CD4-positive, alpha-beta T cell (primary cell): ENCODE measurements around the gene ODC1. TPM values are rescaled to one million over a fixed set of nuclear protein-coding genes. Genes with fewer than 3 reads are reported as not detected.

ENCODE experiments used
- ATAC-seq: fragments of 200-7000 bp; cut with Tn5 transposase; one replicate; pipeline ENCODE4 v1.10.0; 2022; ENCODE audit warnings: mild to moderate bottlenecking; ENCODE audit not compliant: poor library complexity
- CTCF ChIA-PET: fragments of 350-600 bp; sonication (Branson Sonifier 250); formaldehyde crosslinking; loops from one replicate; lab custom pipeline; 2021; ENCODE audit warnings: antibody characterized with exemption, inconsistent platforms; lab: Charles Lee
- POLR2A ChIA-PET: fragments of 350-600 bp; sonication (Branson Sonifier 250); formaldehyde crosslinking; loops from one replicate; lab custom pipeline; 2021; ENCODE audit warnings: antibody characterized with exemption, inconsistent platforms; lab: Charles Lee
- DNase-seq, 14 experiments: peaks; one replicate each; pipeline ENCODE4 v3.0.0-alpha.2; 2013 to 2020; ENCODE audit warnings: mixed read lengths in 2 of 14
- H3K27ac ChIP-seq, 2 donors: one replicate each; pipeline versions ENCODE4 v1.5.1 to v1.7.0; 2013; ENCODE audit warnings: low read length in 2 of 2, low read depth in 1 of 2, mild to moderate bottlenecking in 1 of 2
- H3K27me3 ChIP-seq, 2 experiments: 1 replicate in 1 of 2; 2 replicates in 1 of 2; pipeline versions ENCODE4 v1.6.1 to v1.7.0; 2013; ENCODE audit warnings: low read length in 2 of 2, control low read depth in 1 of 2, mild to moderate bottlenecking in 1 of 2, moderate library complexity in 1 of 2; ENCODE audit not compliant: insufficient read depth in 2 of 2, control insufficient read depth in 1 of 2
- H3K36me3 ChIP-seq: one replicate; pipeline ENCODE4 v1.6.1; 2013; ENCODE audit warnings: low read length, control low read depth; ENCODE audit not compliant: insufficient read depth
- H3K4me1 ChIP-seq: one replicate; pipeline ENCODE4 v1.6.1; 2013; ENCODE audit warnings: low read length, control low read depth; ENCODE audit not compliant: insufficient read depth
- H3K4me3 ChIP-seq: one replicate; pipeline ENCODE4 v1.5.1; 2013; ENCODE audit warnings: mild to moderate bottlenecking, low read length, moderate library complexity
- H3K9me3 ChIP-seq, 2 experiments: 1 replicate in 1 of 2; 2 replicates in 1 of 2; pipeline versions ENCODE4 v1.6.1 to v1.7.0; 2013; ENCODE audit warnings: low read length in 2 of 2, mild to moderate bottlenecking in 2 of 2, control low read depth in 1 of 2, moderate library complexity in 1 of 2; ENCODE audit not compliant: control insufficient read depth in 1 of 2, insufficient read depth in 1 of 2
- H3K27ac Mint-ChIP-seq: one replicate; pipeline ENCODE4 v1.8.0; 2020; ENCODE audit warnings: mixed read lengths
- H3K27me3 Mint-ChIP-seq: one replicate; pipeline ENCODE4 v1.8.0; 2021; ENCODE audit warnings: mixed read lengths
- H3K36me3 Mint-ChIP-seq: one replicate; pipeline ENCODE4 v1.8.0; 2021; ENCODE audit warnings: low read depth, mixed read lengths
- H3K4me1 Mint-ChIP-seq: one replicate; pipeline ENCODE4 v1.8.0; 2021; ENCODE audit warnings: low read depth, mixed read lengths
- H3K4me3 Mint-ChIP-seq: one replicate; pipeline ENCODE4 v1.8.0; 2020; ENCODE audit warnings: mild to moderate bottlenecking, mixed read lengths
- H3K9me3 Mint-ChIP-seq: one replicate; pipeline ENCODE4 v1.8.0; 2020; ENCODE audit warnings: mixed read lengths
- CTCF ChIP-seq: fragments of 200-600 bp; IDR thresholded peaks from one replicate; pipeline ENCODE4 v1.8.0; 2022; ENCODE audit warnings: antibody characterized with exemption, mild to moderate bottlenecking
- intact Hi-C, 2 experiments: fragments of 100-400 bp; cut with DNase I in 1 of 2; cut with micrococcal nuclease in 1 of 2; formaldehyde crosslinking; loops; one replicate each; pipeline versions ENCODE4 v1.15.1 to v1.9.0; 2023 to 2025; cut with DNase I, micrococcal nuclease
- total RNA-seq, 174 experiments: library from RNA in 2 of 174; stranded (reverse) in 2 of 174; gene quantifications; one replicate each; pipeline ENCODE4 v1.2.3 and lab custom pipeline; 2021 to 2026

The ODC1 gene
- total RNA-seq, 2 experiments from 2014 or later = 162 to 164 TPM

GRCh38 chr2:10471955-10472354, 23.8 kb upstream of the ODC1 start:
- Mint-ChIP-seq H3K36me3 (no peaks in the 10 kb centered on the region), H3K4me1 (peaks cover 2% of the 10 kb centered on the region), H3K4me3 (no peak overlapping the region), H3K27me3 (no peaks in the 10 kb centered on the region), H3K9me3 (no peaks in the 10 kb centered on the region), H3K27ac (no peak overlapping the region)
- no peak overlapping the region for H3K4me3 ChIP-seq
- POLR2A ChIA-PET = no interaction called here
- H3K36me3 ChIP-seq = no peaks in the 10 kb centered on the region
- no peaks in the 10 kb centered on the region for H3K27me3 ChIP-seq
- no peak for TF ChIP-seq CTCF
- no peaks in the 10 kb centered on the region for H3K9me3 ChIP-seq
- DNase-seq (no peak), ATAC-seq (no peak)
- intact Hi-C loops = no loop called here
- CTCF ChIA-PET = no interaction called here
- no peak overlapping the region for H3K27ac ChIP-seq
- H3K4me1 ChIP-seq = no peaks in the 10 kb centered on the region

- ChIA-PET CTCF (no interaction called here), POLR2A (no interaction called here)
- no peak for ATAC-seq
- no peaks in the 10 kb centered on the region for H3K4me1 Mint-ChIP-seq
- TF ChIP-seq CTCF = no peak
- no peak overlapping the region for H3K4me3 Mint-ChIP-seq
- Histone ChIP-seq H3K4me1 (no peaks in the 10 kb centered on the region), H3K27ac (no peak overlapping the region), H3K9me3 (no peaks in the 10 kb centered on the region), H3K4me3 (no peak overlapping the region), H3K36me3 (no peaks in the 10 kb centered on the region), H3K27me3 (no peaks in the 10 kb centered on the region)
- no peaks in the 10 kb centered on the region for H3K9me3 Mint-ChIP-seq
- H3K36me3 Mint-ChIP-seq = no peaks in the 10 kb centered on the region
- no peak overlapping the region for H3K27ac Mint-ChIP-seq
- intact Hi-C loops = no loop called here
- H3K27me3 Mint-ChIP-seq = no peaks in the 10 kb centered on the region
- DNase-seq = no peak
These were observed 23.0 kb upstream of the ODC1 start for GRCh38 chr2:10471046-10471571.

GRCh38 chr2:10469955-10470608, 22.0 kb upstream of the ODC1 start:
- Histone ChIP-seq H3K9me3 (no peaks in the 10 kb centered on the region), H3K4me3 (no peak overlapping the region), H3K27ac (no peak overlapping the region), H3K36me3 (no peaks in the 10 kb centered on the region), H3K4me1 (no peaks in the 10 kb centered on the region), H3K27me3 (no peaks in the 10 kb centered on the region)
- Mint-ChIP-seq H3K4me1 (no peaks in the 10 kb centered on the region), H3K27me3 (no peaks in the 10 kb centered on the region), H3K9me3 (no peaks in the 10 kb centered on the region), H3K27ac (no peak overlapping the region), H3K36me3 (no peaks in the 10 kb centered on the region), H3K4me3 (no peak overlapping the region)
- CTCF ChIA-PET = no interaction called here
- ATAC-seq (no peak), DNase-seq (no peak)
- TF ChIP-seq CTCF = no peak
- POLR2A ChIA-PET = no interaction called here
- intact Hi-C loops = no loop called here
